Body of pancreas (tissue), 4 donors: ENCODE measurements around the gene TIAM1. TPM values are rescaled to one million over a fixed set of nuclear protein-coding genes. Genes with fewer than 3 reads are reported as not detected.

Experiments used
- ATAC-seq: fragments of 150-250 bp; one replicate; pipeline ENCODE4 v1.9.1; 2016
- DNase-seq, 4 donors: peaks; one replicate each; pipeline ENCODE4 v3.0.0-alpha.2; 2019
- H3K27ac ChIP-seq, 4 donors: fragments of 200-600 bp; sonication (generic); 1 replicate in 3 of 4; 2 replicates in 1 of 4; pipeline versions ENCODE4 v1.5.1 to v1.6.1; 2016 to 2019; ENCODE audit warnings: mild to moderate bottlenecking in 1 of 4, mixed read lengths in 1 of 4, moderate library complexity in 1 of 4
- H3K27me3 ChIP-seq, 2 donors: fragments of 200-600 bp; sonication (generic); one replicate each; pipeline ENCODE4 v1.6.0; 2016; ENCODE audit warnings: mild to moderate bottlenecking in 1 of 2
- H3K36me3 ChIP-seq, 2 donors: fragments of 200-600 bp; sonication (generic); replicated peaks in 1 of 2; 2 replicates each; pipeline ENCODE4 v1.5.1; 2016; ENCODE audit warnings: low read depth in 2 of 2; ENCODE audit not compliant: insufficient read depth in 1 of 2
- H3K4me1 ChIP-seq: fragments of 200-600 bp; sonication (generic); one replicate; pipeline ENCODE4 v1.6.0; 2016
- H3K4me3 ChIP-seq, 2 donors: fragments of 200-600 bp; sonication (generic); 1 replicate in 1 of 2; 2 replicates in 1 of 2; pipeline ENCODE4 v1.5.1; 2016 to 2019
- H3K9me3 ChIP-seq, 3 donors: fragments of 200-600 bp; sonication (generic); 1 replicate in 2 of 3; 2 replicates in 1 of 3; pipeline ENCODE4 v1.5.1; 2016
- CTCF ChIP-seq, 7 experiments: fragments of 450-650 bp in 4 of 7; fragments of 200-600 bp in 3 of 7; sonication (generic) in 3 of 7; IDR thresholded peaks; one replicate each; pipeline ENCODE4 v1.5.1; 2016 to 2019; ENCODE audit warnings: antibody characterized with exemption in 7 of 7
- POLR2A ChIP-seq, 3 donors: fragments of 450-650 bp; IDR thresholded peaks; one replicate each; pipeline ENCODE4 v1.6.1; 2016; ENCODE audit warnings: antibody characterized with exemption in 3 of 3, mild to moderate bottlenecking in 2 of 3
- WGBS, 2 donors: methylation state at CpG; one replicate each; pipeline ENCODE4 v1.1.5; 2017; 5-methylcytosine and 5-hydroxymethylcytosine counted together
- intact Hi-C: fragments of 100-400 bp; cut with DNase I; formaldehyde crosslinking; loops from one replicate; pipeline ENCODE4 v1.15.1; 2023
- total RNA-seq, 2 donors: library from RNA; depleted of rRNA; stranded (reverse); fragments of >200 nt; gene quantifications; one replicate each; pipeline ENCODE4 v1.1.0, GENCODE V29; 2016

TIAM1 gene
- total RNA-seq, 2 donors from 2014 or later, result 3.6 to 8.8 TPM

- no peak for DNase-seq
- Histone ChIP-seq H3K27ac (no peak overlapping the region), H3K4me3 (no peak overlapping the region), H3K4me1 (no peaks in the 10 kb centered on the region), H3K9me3 (no peaks in the 10 kb centered on the region), H3K36me3 (no peaks in the 10 kb centered on the region), H3K27me3 (no peaks in the 10 kb centered on the region)
- no peak for TF ChIP-seq POLR2A (IDR thresholded peaks at IDR 0.05)
- no peak for TF ChIP-seq CTCF (IDR thresholded peaks at IDR 0.05)
- WGBS, 2 donors, result 46 to 62% methylated on average over 4 of the region's 4 CpGs
- no peak for ATAC-seq
- intact Hi-C loops, result no loop called here
These were observed 157.1 kb downstream of the TIAM1 start for GRCh38 chr21:31186916-31187315.

- Histone ChIP-seq H3K27me3 (no peaks in the 10 kb centered on the region), H3K36me3 (no peaks in the 10 kb centered on the region), H3K4me1 (no peaks in the 10 kb centered on the region), H3K9me3 (no peaks in the 10 kb centered on the region), H3K27ac (no peak overlapping the region), H3K4me3 (no peak overlapping the region)
- no peak for DNase-seq
- WGBS, 2 donors, result 64 to 69% methylated on average over 3 of the region's 3 CpGs
- no peak for ATAC-seq
- TF ChIP-seq CTCF (IDR thresholded peaks at IDR 0.05), result no peak
- no peak for TF ChIP-seq POLR2A (IDR thresholded peaks at IDR 0.05)
- intact Hi-C loops, result no loop called here
These were observed 158.4 kb downstream of the TIAM1 start for GRCh38 chr21:31185663-31186062.

GRCh38 chr21:31184876-31185275 is 159.2 kb downstream of the TIAM1 start:
- H3K4me3 ChIP-seq, result no peak overlapping the region
- peaks cover 0 to 3% of the 10 kb centered on the region in 2 donors for H3K27me3 ChIP-seq
- H3K4me1 ChIP-seq, result no peaks in the 10 kb centered on the region
- H3K27ac ChIP-seq, result no peak overlapping the region
- TF ChIP-seq POLR2A (IDR thresholded peaks at IDR 0.05) (no peak), CTCF (IDR thresholded peaks at IDR 0.05) (no peak)
- whole genome bisulfite sequencing, 2 donors, result 73 to 82% methylated on average over 6 of the region's 6 CpGs
- intact Hi-C loops, result loop anchor here (5.0 kb wide), 1 partner anchor 88 kb away; no protein-coding TSS in a partner anchor
- H3K9me3 ChIP-seq, result no peaks in the 10 kb centered on the region
- no peaks in the 10 kb centered on the region for H3K36me3 ChIP-seq
- DNase-seq (no peak), ATAC-seq (no peak)

- no peak overlapping the region for H3K27ac ChIP-seq
- H3K4me1 ChIP-seq, result no peaks in the 10 kb centered on the region
- no peaks in the 10 kb centered on the region for H3K9me3 ChIP-seq
- ATAC-seq (no peak), DNase-seq (no peak)
- intact Hi-C loops, result loop anchor here (5.0 kb wide), 1 partner anchor 87 kb away; no protein-coding TSS in a partner anchor
- TF ChIP-seq POLR2A (IDR thresholded peaks at IDR 0.05) (no peak), CTCF (IDR thresholded peaks at IDR 0.05) (no peak)
- no peak overlapping the region for H3K4me3 ChIP-seq
- 58 to 74% methylated on average over 6 of the region's 6 CpGs for WGBS, 2 donors
- H3K27me3 ChIP-seq, result peaks cover 0 to 3% of the 10 kb centered on the region in 2 donors
- no peaks in the 10 kb centered on the region for H3K36me3 ChIP-seq
These were observed 159.6 kb downstream of the TIAM1 start for GRCh38 chr21:31184459-31184858.
